Ascending aorta (tissue), 2 donors: Measurements from ENCODE around the gene LY6G5C. TPM values are rescaled to one million over a fixed set of nuclear protein-coding genes. Genes with fewer than 3 reads are reported as not detected.

ENCODE experiments used
- DNase-seq, 2 donors: peaks; one replicate each; pipeline ENCODE4 v3.0.0-alpha.2; 2019; ENCODE audit warnings: low spot score in 2 of 2
- H3K27ac ChIP-seq, 2 donors: fragments of 200-600 bp; sonication (generic); one replicate each; pipeline ENCODE4 v1.5.1; 2016 to 2017; ENCODE audit warnings: mild to moderate bottlenecking in 1 of 2
- H3K27me3 ChIP-seq: fragments of 200-600 bp; sonication (generic); one replicate; pipeline ENCODE4 v1.5.1; 2017
- H3K36me3 ChIP-seq, 2 donors: fragments of 200-600 bp; sonication (generic); one replicate each; pipeline ENCODE4 v1.5.1; 2016
- H3K4me1 ChIP-seq, 2 donors: fragments of 200-600 bp; sonication (generic); one replicate each; pipeline ENCODE4 v1.5.1; 2016 to 2017; ENCODE audit warnings: mild to moderate bottlenecking in 1 of 2
- H3K4me3 ChIP-seq, 2 donors: fragments of 200-600 bp; sonication (generic); one replicate each; pipeline ENCODE4 v1.5.1; 2016 to 2017; ENCODE audit warnings: mild to moderate bottlenecking in 1 of 2
- H3K9me3 ChIP-seq, 2 donors: fragments of 200-600 bp; sonication (generic); one replicate each; pipeline ENCODE4 v1.5.1; 2016
- intact Hi-C: fragments of 100-400 bp; cut with DNase I; formaldehyde crosslinking; loops from one replicate; pipeline ENCODE4 v1.15.1; 2023
- total RNA-seq: library from RNA; depleted of rRNA; stranded (reverse); fragments of >200 nt; gene quantifications from one replicate; pipeline ENCODE4 v1.1.0, GENCODE V29; 2016
- TF ChIP-seq, protein P1 (sequence below), 3 experiments: fragments of 200-600 bp in 2 of 3; fragments of 450-650 bp in 1 of 3; sonication (generic) in 2 of 3; IDR thresholded peaks; one replicate each; pipeline ENCODE4 v1.5.1; 2016 to 2019; ENCODE audit warnings: antibody characterized with exemption in 3 of 3, mild to moderate bottlenecking in 1 of 3, moderate library complexity in 1 of 3

The LY6G5C gene
- total RNA-seq, 1 donor from 2014 or later: 0.96 TPM

DNA sequence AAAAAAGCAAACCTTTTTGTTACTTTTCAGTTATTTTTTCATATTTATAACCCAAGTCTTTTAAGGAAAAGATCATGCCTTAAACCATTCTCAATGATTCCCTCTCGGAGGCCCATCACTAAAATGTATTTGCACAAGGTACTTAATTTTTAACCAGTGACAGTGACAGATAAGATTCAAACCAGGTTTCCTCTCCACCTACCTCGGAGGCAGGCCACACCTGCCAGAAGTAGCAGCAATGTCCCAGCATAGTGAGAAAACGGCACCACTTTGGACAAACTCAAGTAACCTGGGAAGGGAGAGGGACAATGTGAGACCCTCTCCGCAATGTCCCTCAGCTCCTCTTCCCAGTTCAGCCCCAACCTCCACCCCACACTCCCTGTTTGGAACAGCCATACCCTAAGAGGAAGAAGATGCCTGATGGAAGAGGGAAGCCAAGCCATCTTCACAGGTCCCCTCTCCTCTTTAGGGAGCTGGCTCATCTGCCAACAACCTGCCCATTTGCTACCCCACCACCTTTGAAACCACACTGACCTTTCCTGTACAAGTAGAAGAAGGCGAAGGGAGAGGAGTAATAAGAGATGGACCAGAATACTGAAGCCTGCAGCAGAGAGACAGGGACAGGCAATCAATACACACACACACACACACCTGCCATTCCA lies 20.0 kb upstream of the LY6G5C start:
- Histone ChIP-seq H3K4me1 (peaks cover 13 to 21% of the 10 kb centered on the region in 2 donors), H3K27ac (no peak overlapping the region), H3K36me3 (peaks cover 25 to 32% of the 10 kb centered on the region in 2 donors), H3K27me3 (no peaks in the 10 kb centered on the region), H3K9me3 (no peaks in the 10 kb centered on the region), H3K4me3 (no peak overlapping the region)
- DNase-seq: no peak
- TF ChIP-seq, protein P1, sequence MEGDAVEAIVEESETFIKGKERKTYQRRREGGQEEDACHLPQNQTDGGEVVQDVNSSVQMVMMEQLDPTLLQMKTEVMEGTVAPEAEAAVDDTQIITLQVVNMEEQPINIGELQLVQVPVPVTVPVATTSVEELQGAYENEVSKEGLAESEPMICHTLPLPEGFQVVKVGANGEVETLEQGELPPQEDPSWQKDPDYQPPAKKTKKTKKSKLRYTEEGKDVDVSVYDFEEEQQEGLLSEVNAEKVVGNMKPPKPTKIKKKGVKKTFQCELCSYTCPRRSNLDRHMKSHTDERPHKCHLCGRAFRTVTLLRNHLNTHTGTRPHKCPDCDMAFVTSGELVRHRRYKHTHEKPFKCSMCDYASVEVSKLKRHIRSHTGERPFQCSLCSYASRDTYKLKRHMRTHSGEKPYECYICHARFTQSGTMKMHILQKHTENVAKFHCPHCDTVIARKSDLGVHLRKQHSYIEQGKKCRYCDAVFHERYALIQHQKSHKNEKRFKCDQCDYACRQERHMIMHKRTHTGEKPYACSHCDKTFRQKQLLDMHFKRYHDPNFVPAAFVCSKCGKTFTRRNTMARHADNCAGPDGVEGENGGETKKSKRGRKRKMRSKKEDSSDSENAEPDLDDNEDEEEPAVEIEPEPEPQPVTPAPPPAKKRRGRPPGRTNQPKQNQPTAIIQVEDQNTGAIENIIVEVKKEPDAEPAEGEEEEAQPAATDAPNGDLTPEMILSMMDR (IDR thresholded peaks at IDR 0.05): no peak
- intact Hi-C loops: no loop called here

DNA sequence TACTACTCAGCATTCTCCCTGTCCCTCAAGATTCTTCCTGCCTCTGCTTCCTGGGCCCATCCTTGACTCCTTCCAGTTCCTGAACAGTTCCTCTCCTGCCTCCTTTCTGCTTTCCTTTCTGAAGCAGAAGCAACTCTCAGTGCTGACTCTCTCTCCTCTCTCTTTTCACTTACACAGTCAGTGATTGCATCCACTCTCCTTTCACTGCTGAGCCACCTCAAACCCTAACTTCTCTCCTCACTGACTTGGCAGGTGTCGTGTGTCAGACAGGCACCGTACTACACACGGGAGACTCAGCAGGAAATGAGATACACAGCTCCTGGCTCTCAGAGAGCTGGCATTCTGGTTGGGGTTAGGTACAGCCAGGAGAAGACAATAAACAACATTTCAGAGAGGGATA lies 16.7 kb upstream of the LY6G5C start:
- Histone ChIP-seq H3K4me1 (peaks cover 13 to 14% of the 10 kb centered on the region in 2 donors), H3K27ac (no peak overlapping the region), H3K27me3 (no peaks in the 10 kb centered on the region), H3K9me3 (no peaks in the 10 kb centered on the region), H3K36me3 (peaks cover 44 to 63% of the 10 kb centered on the region in 2 donors), H3K4me3 (no peak overlapping the region)
- TF ChIP-seq, protein P1 (IDR thresholded peaks at IDR 0.05): no peak
- intact Hi-C loops: no loop called here
- no peak for DNase-seq

DNA sequence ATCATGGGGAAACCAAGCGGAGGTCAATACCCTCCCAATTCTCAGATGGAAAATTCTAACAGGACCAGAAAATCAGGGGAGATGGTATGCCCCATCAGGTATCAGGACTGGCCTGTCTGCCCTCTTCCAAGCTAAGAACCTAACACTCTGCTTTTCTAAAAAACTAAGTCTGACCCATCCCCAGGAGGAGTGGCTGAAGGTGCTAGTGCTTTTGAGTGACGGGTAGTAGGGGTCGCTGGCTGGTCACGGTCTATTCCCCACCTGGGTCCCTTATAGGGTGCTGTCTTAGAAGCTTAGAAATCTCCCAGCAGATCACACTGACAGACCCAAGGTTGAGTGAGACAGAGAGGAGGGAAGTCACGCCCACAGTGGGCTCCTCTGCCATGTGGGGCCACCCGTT lies 12.7 kb upstream of the LY6G5C start:
- Histone ChIP-seq H3K9me3 (no peaks in the 10 kb centered on the region), H3K4me1 (no peaks in the 10 kb centered on the region), H3K36me3 (peaks cover 71 to 84% of the 10 kb centered on the region in 2 donors), H3K27ac (no peak overlapping the region), H3K27me3 (no peaks in the 10 kb centered on the region), H3K4me3 (no peak overlapping the region)
- TF ChIP-seq, protein P1 (IDR thresholded peaks at IDR 0.05): no peak
- DNase-seq: no peak
- intact Hi-C loops: no loop called here

DNA sequence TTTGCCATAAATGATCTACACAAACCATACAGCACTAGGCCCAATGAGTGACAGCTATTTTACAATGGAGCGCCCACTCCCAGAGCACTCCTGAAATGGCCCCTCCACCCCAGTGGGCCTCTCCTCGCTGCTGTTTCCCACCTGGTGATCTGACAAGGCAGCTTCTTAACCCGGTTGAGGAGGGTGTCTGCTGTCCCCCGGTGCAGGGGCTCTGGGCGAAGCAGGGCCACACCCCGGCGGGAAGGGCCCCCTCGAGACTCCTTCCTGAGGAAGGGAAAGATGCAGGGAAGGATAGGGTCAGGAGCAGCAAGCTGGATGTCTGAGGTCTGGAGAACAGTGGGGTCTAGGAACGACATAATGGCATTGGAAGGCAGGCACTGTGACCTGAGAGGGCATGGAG lies 12.0 kb upstream of the LY6G5C start:
- intact Hi-C loops: no loop called here
- H3K27me3 ChIP-seq: no peaks in the 10 kb centered on the region
- TF ChIP-seq, protein P1 (IDR thresholded peaks at IDR 0.05): no peak
- DNase-seq: no peak
- H3K4me1 ChIP-seq: no peaks in the 10 kb centered on the region
- H3K36me3 ChIP-seq: peaks cover 77 to 88% of the 10 kb centered on the region in 2 donors
- H3K27ac ChIP-seq: no peak overlapping the region
- H3K4me3 ChIP-seq: no peak overlapping the region
- no peaks in the 10 kb centered on the region for H3K9me3 ChIP-seq

DNA sequence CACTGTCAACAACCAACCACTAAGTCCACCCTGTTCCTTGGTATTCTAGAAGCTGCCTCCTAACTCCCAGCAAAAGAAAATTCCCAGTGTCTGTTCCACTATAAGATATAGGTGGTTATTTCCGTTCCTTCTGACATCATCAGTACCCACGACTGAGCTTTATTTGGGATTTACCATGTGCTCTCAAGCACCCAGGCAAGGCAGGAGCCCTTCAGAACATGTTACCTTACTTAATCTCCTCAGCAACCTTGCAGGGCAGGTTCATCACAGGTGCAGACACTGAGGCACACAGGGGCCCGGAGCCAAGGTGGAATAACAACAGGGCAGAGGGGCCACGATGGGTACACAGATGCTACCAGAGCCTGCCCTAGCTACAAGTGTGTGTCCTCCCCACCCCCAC lies 11.5 kb upstream of the LY6G5C start:
- no peak for DNase-seq
- Histone ChIP-seq H3K4me3 (no peak overlapping the region), H3K4me1 (no peaks in the 10 kb centered on the region), H3K27ac (no peak overlapping the region), H3K9me3 (no peaks in the 10 kb centered on the region), H3K27me3 (no peaks in the 10 kb centered on the region), H3K36me3 (peaks cover 82 to 94% of the 10 kb centered on the region in 2 donors)
- intact Hi-C loops: no loop called here
- TF ChIP-seq, protein P1 (IDR thresholded peaks at IDR 0.05): no peak
